ENCODE data around the gene ARHGAP6.
"Not testable (repeated sequence)": the region's sequence is repeated elsewhere in the genome, so short reads cannot be mapped to it uniquely, and the experiment has no call there.

ARHGAP6 gene

DNA sequence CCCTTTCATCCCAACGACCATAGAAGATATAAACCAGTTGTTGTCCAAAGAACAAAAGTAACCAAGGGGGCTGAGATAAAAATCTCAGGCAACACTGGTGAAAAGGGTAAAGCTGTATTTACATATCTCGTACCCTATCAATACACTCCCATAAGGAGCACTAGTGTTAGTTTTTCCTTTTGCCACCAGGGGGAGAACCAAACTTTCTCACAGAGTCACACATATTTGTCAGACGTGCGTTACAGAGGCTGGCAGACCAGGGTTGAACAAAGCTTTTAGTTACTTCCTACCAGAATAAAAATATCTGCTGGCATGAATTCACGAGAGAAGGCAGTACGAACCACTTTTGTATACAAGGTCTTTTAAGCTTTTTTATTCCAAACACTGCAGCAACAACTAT is 284.3 kb downstream of the ARHGAP6 start:
- DNase-seq = peak; percentile 68

GRCh38 chrX:11380187-11380844 is 285.4 kb downstream of the ARHGAP6 start:
- DNase-seq = peak; percentile 66

- DNase-seq = no peak
Measured at GRCh38 chrX:11376163-11376562, 289.6 kb downstream of the ARHGAP6 start.

DNA sequence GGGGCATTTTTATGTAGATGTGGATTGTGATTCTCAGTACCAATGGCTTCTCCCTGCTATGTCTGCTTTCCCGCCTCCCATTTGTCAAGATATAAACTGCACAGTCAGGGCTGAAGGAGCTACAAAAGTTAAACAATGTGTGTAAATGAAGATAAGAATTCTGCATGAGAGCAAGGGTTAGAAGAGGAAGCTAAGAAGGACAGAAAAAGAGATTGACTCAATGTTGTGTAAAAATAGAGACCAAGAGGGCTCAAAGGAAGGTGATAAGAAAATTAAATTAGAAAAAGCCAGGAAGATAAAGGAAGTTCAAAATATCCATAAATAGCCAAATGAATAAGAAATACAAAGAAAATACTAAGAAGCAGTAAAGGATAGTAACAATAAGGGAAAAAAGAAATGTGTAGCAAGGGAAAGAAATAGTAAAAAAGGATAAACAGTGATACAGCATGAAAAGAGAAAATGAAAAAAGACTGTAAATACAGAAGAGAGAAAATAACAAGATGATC is 290.1 kb downstream of the ARHGAP6 start:
- no peak for DNase-seq

DNA sequence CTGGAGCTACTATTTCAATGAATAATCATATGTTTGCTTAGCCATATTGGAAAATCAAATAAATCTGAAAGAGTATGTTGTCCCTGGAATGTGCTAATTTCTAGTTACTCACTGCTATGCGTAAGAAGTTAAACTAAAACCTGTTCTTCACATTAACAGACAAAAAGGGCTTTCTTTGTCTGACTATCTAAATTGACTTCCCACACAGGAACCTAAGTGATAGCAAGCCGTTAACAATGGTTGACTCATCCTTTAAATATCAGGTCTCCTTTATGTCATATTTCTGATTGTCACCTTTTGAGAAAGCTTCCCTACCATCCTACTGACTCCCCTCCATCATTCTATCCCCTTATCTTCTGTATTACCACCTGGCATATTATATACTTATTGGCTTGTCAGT is 291.1 kb downstream of the ARHGAP6 start:
- DNase-seq = no peak

- no peak for DNase-seq
Measured at GRCh38 chrX:11371106-11371505, 294.6 kb downstream of the ARHGAP6 start.

- peak; percentile 23 for DNase-seq
Measured at GRCh38 chrX:11367609-11368430, 297.9 kb downstream of the ARHGAP6 start.

GRCh38 chrX:11366998-11367595 is 298.6 kb downstream of the ARHGAP6 start:
- no peak for DNase-seq

- no peak for DNase-seq
Measured at GRCh38 chrX:11365426-11365825, 300.3 kb downstream of the ARHGAP6 start.

- peak; percentile 28 for DNase-seq
Measured at GRCh38 chrX:11364835-11365234, 300.9 kb downstream of the ARHGAP6 start.

- not testable (repeated sequence) for DNase-seq
Measured at GRCh38 chrX:11363825-11364224, 301.9 kb downstream of the ARHGAP6 start.

GRCh38 chrX:11363069-11363594 is 302.6 kb downstream of the ARHGAP6 start:
- peak; percentile 64 for DNase-seq

DNA sequence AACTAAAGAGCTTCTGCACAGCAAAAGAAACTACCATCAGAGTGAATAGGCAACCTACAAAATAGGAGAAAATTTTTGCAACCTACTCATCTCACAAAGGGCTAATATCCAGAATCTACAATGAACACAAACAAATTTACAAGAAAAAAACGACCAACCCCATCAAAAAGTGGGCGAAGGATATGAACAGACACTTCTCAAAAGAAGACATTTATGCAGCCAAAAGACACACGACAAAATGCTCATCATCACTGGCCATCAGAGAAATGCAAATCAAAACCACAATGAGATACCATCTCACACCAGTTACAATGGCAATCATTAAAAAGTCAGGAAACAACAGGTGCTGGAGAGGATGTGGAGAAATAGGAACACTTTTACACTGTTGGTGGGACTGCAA is 304.1 kb downstream of the ARHGAP6 start:
- DNase-seq = not testable (repeated sequence)

GRCh38 chrX:11355944-11356343 is 309.8 kb downstream of the ARHGAP6 start:
- DNase-seq = not testable (repeated sequence)

DNA sequence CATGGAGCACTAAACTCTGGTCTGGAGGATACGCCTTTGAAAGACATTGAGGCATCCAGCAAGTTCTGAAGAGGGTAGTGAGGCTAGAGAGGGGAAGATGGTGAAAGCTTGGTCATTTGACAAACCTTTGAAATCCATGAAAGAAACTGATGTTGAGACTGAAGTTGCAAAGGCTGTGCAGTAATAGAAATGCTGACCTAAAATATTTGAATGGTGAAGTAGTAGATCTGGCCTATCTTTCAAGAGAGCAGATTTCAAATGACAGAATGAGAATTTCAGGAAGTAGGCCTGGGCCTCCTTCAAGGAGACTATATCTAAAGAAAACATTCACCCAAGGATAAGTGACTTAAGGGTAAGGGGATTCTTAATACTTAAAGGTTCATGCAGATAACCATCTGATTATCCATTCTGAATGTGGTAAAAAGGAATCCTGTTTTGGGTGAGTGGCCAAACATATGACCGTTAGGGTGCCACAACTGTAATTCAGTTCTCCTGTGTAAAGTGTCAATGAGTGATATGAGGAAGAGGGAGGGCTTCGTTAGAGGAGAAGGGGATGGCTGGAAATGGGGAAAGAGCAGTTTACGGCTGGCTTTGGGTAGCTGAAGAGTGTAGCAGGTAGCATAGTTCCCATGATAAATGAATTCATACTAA is 310.3 kb downstream of the ARHGAP6 start:
- DNase-seq = no peak

DNA sequence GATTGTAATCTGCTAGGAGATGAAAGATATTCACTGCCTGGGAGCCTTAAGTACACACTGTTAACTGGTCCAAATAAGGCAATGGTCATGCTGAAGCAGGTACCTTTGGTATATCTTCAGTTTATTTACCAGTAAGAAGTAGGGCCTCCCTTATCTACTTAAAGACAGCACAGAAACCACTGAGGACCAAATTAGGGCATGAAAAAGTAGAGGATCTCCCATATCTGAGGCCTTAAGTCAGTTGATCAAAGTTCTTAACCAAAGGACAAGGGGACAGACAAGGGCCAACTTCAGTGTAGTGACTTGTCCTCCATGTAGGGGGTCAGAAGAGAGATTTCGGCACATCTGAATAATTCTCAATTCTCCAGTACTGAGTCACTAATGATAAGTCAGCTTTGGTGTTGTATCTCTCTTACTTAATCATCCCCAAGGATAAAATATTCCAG is 313.4 kb downstream of the ARHGAP6 start:
- DNase-seq = no peak

DNA sequence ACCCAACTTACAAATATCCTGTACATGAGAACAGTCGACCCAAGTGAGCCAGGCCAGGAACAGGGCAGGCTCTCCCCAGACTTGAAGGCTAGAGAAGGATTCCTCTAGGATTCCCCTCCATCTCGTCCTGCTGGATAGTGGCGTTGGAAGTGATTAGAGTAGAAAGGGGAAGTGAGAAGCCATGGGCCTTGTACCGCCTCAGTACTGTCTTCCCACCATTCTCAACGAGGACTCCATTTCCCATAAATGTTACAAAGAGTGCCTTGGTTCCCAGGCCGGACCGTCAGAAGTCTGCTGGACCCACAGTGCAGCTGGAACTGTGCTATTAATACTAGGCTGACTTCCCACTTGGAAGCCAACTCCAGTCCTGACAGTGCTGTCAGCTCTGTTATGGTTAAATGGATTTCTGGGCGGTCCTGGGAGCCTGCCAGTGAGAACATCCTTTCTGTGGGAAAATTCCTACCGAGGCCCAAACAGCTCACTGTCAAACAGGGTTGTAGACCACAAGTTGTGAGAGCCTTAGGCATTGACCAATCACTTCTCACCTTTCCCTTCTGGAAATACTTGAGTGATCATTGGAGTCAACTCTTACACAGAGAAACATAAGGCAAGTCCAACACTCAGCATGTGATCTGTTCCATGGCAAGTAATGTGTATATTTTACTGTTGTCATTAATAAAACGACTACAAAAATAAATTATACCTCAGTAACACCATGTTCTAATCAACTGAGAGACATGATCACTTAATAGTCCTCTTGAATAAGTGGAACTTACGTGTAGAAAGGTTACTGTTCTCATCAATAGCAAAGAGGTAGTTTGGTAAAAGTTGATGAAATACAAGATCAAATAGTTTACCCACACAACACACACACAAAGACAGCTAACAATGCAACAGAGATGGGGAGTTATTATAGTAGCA is 314.1 kb downstream of the ARHGAP6 start:
- peak; percentile 47 for DNase-seq

DNA sequence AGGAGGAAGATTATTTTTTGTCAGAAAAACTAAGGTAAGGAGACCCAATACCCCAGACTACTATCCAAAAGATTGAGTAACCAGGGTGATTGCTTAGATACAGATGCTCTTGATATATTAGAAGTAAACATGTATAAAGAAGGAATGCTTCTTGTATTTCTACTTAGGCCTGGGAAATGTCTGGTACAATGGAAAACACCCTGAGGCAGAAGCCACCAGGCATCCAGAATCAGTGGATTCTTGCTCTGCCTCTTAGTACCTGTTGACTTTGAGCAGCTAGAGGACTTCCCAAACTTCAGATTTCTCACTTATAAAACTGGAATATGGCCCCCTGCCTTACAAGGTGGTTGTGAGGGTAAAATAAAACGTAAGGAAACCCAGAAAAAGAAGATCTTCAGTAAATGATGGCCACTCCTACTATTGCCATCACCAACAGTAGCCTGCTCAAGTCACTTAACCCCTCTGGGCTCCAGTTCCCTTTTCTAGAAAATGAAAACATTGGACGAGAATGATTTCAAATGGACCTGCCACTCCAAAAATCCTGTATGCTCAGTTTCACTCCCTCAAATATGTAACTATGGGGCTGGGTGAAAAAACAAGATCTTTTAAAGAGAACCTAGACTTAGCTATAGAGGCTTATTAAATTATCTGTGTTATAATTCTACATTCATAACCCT is 315.9 kb downstream of the ARHGAP6 start:
- DNase-seq = peak; percentile 58

GRCh38 chrX:11349020-11349419 is 316.7 kb downstream of the ARHGAP6 start:
- no peak for DNase-seq

- no peak for DNase-seq
Measured at GRCh38 chrX:11347300-11347699, 318.4 kb downstream of the ARHGAP6 start.

DNA sequence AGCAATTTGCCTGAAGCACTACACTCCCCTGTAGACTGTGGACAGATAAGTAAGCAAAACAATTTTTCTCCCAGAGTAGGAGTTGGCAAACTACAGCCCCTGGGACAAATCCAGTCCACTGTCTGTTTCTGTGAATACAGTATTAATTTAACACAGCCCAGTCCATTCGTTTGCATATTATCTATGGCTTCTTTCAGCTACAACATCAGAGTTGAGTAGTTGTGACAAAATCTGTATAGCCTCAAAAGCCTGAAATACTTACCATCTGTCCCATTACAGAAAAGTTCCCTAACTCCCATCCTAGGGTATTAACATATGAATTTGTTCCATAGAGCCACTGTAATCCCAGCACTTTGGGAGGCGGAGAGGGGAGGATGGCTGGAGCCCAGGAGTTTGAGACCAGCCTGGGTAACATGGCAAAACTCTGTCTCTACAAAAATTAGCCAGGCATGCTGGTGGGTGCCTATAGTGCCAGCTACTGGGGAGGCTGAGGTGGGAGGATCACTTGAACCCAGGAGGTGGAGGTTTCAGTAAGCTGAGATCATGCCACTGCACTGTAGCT is 319.5 kb downstream of the ARHGAP6 start:
- no peak for DNase-seq
